HG02938 (cell line): ENCODE data around the gene MSMO1.

Experiments used
- ATAC-seq: cut with Tn5 transposase; IDR thresholded peaks from one replicate; pipeline ENCODE4 v1.9.1; 2021; ENCODE audit warnings: mild to moderate bottlenecking, moderate library complexity; ENCODE audit not compliant: unreplicated experiment

The MSMO1 gene

DNA sequence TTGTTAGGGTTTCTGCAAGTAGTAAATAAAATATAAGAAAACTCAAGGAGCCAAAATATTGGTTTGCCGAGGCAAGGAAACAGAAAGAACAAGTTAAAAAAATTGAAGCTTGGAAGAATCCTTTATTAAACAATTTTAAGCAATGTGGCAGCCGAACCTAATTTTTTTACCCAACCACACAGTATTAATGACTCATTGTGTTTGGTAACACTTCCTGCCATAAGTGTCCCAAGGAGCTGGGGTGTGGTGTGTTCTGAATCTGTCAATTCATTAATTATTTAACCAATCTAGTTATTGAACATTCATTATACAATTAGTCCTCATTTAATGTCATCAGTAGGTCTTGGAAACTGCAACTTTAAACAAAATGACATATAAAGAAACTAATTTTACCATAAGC is 32.0 kb downstream of the MSMO1 start:
- peak; percentile 44 for ATAC-seq

DNA sequence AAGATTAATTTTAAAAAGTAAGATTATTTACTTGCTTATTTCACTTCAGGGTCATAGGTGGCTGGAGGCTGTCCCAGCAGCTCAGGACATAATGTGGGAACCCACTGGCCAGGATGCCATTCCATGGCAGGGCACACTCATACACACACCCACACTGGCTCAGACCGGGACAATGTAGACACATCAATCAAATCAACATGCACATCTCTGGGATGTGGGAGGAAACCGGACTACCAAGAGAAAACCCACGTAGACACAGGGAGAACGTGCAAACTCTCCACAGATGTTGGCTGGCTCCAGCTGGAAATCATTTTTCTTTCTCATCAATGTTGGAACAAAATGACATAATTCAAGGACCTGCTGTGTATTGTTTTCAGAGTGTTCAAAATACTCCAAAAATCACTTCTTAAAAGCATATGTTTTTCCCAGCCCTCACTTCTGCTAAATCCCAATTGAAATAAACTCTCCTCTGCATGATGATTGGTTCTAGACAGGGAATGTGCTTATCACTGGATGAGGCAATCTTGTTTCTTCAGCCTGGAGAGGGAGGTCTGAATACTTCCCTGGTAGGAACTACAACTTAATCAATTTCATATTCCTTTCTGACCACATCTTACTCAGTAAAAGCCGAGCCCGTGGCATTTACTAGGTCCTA is 32.7 kb downstream of the MSMO1 start:
- ATAC-seq = no peak

DNA sequence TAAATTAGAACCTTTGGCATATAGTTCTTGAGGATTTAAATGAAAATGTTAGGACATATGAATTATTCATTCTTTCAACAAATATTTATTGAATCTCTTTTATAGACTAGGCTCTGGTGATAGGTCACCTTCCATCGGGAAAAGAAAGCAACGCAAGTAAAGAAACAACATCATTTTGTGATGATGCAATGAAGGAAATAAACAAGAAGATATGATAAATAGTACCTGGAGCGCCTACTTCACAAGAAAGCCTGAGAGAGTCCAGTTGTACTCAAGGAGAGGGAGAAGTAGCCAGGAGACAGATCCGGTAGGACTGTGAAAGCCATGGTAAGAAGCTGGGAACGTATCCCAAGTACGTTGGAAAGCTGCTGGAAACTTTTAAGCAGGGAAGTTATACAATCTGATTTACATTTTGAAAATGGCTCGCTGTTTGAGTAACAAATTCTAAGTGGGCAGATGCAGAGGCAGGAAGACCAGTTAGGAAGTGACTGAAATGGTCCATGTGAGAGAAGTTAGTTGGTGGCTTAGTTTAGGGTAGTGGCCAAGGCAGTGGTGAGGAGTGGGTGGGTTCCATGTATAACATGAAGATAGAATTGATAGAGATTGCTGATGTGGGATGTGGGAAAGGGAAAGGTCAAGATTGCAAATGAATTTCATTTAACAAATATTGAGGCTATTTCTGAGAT is 33.7 kb downstream of the MSMO1 start:
- ATAC-seq = no peak

DNA sequence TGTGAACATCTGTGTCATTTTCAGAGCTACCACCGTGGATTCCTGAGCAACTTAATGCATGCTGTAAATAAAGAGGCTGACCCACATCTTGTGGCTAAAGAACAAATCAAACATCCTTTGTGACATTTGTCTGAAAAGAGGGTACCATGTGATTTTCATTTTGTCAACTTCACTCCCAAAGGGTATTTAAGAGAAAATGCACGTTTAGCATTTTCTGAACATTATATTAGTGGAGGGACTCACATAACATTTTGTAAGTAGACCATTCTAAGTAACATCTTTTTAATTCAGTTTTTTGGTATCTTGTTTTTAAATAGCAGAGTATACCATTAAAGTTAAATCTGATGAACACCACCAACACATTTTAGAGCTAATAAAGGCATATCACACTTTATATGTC is 34.3 kb downstream of the MSMO1 start:
- no peak for ATAC-seq

DNA sequence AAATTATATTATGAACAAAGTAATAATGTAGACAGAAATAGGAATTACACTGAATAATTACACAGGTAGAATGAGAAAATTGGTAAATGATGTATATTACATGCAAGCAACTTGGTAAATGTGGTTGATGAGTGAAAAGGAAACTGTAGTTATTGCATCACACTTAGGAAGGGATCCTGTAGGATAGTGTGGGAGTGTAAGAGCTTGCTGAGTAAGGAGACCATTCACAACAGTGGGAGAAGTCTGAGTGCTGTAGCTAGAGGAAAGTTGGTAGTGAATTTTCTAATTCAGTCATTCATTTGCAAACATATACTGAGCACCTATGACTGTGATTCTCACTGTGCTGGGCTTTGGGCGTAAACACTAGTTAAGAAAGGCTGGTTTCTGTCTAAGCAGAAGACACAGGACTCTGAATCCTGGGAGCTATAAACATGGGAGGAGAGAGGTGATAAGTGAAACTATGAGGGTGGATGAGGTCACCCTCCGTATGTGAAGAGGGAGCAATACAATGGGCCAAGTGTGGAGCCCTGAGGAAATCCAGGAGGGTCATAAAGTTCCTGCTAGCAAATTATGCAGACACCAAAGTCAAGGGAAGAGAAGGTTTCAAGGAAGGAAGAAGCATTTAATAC is 37.1 kb downstream of the MSMO1 start:
- no peak for ATAC-seq

DNA sequence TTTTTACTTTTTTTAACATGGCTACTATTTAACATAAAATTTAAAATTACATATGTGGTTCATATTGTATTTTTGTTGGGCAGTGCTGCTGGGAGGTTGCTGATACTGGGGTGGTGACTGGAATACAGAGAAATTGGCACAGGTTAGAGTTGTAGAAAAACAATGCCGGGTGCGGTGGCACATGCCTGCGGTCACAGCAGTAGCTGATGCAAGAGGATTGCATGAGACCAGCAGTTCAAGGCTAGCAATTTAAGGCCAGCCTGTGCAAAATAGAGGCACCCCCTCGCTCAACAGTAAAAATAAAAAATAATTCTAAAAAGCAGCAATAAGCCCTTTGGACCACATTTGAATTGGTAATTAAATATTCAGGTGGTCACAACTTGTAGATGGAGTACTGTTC is 39.6 kb downstream of the MSMO1 start:
- no peak for ATAC-seq

DNA sequence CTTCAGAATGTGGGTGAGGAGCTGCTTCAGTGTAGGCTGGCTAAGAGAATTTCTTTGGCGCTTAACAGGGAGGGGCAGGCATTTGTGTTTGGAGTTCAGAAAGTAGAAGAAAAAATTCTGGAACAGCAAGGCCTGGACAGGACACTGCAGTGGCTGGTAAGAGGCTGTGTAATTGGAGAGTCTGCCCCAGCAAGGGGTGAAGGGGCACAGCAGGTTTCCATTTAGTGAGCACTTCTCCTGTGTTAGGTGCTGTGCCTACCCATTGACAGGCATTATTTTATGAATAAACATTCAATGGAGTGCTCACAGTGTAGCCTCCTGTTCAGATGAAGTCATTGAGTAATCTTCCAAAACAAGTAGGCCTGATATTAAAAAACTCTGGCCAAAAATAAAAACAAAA is 40.6 kb downstream of the MSMO1 start:
- ATAC-seq = no peak

DNA sequence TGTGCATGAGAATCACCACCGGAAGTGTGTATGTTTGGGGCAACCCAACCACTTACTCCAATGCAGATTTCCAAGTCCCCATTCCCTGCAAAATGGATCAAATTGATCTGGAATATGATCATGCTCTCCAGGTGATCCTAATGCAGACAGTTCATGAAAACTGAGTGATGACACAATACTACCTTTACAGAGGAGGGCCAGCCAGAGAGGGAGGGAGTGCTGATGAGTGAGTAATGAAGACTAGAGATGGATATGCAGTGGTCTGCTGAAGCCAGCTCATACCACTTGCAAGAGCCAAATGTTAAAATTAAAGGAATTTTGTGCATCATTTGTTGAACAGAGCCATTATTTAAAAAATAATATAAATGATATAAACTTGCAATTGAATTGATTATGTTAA is 41.1 kb downstream of the MSMO1 start:
- no peak for ATAC-seq

DNA sequence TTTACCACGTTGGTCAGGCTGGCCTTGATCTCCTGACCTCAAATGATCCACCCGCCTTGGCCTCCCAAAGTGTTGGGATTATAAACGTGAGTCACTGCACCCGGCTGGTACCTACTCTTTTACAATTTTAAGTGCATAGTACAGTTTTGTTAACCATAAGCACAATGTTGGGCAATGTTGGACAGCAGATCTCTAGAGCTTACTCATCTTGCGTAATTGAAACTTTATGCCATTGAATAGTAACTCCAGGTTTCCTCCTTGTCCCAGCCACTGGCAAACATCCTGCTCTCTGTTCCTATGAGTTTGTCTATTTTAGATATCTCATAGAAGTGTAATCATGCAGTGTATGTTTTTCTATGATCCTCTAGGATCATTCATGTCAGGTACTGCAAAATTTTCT is 42.1 kb downstream of the MSMO1 start:
- ATAC-seq = no peak

DNA sequence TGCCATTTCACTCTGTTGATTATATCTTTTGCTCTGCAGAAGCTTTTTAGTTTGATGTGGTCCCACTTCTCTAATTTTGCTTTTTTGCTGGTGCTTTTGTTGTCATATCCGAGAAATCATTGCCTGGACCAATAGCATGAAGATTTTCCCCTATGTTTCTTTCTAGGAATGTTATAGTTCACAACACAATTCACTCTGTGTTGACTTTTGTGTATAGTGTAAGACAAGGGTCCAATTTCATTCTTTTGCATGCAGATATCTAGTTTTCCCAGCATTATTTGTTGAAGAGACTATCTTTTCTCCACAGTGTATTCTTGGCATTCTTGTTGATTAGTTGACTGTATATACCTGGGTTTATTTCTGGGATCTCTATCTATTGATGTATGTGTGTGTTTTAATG is 43.1 kb downstream of the MSMO1 start:
- ATAC-seq = no peak

DNA sequence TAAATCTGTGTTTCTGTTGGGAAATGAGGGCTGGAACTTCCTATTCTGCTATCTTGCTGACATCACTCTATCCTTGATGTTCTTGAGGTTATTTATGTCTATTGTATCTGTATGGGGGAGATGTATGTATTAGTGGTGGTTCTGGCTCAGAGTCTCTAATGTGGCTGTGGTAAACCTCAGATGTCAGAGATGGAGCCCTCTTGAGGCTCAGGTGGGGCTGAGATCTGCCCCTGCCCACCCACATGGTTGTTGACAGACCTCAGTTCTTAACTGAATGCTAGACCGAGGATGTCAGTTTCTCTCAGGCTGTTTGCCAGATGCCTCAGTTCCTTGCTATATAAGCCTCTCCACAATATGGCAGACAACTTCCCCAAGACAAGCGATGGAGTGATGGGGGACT is 48.0 kb downstream of the MSMO1 start:
- no peak for ATAC-seq

DNA sequence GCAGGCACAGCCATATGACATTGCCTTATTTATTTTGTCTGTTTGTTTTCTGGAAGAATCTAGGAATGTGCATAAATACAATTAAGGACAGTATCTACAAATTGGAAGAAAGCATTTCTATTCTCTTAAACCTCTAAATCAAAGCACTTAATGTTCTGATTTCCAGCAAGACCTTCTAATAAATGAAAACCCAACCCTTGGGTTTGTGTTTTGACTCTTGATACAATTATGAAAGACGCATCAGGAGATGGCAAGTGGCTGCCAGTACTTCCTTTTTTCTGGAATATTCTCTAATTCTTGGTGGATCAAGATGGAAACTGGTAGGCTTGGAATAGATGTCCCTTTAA is 50.9 kb downstream of the MSMO1 start:
- ATAC-seq = no peak

DNA sequence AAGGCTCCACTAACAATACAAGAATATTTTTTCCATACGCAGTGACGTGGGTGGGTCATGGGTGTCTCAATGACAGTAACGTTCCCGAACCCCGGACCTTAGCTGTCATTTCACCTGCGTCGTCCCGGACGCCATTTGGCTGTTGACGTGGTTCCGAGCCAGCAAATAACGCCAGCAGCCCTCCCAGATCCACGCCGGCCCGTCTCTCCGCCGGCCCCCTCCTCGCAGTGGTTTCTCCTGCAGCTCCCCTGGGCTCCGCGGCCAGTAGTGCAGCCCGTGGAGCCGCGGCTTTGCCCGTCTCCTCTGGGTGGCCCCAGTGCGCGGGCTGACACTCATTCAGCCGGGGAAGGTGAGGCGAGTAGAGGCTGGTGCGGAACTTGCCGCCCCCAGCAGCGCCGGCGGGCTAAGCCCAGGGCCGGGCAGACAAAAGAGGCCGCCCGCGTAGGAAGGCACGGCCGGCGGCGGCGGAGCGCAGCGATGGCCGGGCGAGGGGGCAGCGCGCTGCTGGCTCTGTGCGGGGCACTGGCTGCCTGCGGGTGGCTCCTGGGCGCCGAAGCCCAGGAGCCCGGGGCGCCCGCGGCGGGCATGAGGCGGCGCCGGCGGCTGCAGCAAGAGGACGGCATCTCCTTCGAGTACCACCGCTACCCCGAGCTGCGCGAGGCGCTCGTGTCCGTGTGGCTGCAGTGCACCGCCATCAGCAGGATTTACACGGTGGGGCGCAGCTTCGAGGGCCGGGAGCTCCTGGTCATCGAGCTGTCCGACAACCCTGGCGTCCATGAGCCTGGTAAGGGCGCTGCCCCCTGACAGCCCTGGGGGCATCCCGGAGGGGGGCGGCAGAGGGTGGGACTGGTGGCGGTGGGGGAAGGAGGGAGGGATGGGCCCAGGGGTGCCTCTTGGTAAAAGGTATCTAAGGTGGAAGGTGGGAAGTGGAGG is 51.5 kb downstream of the MSMO1 start, which contains the start of gene CPE:
Gene CPE, plus strand, starts transcription at position 264 of the 933 bp plus-strand sequence. Its CDS starts 214 bp downstream, at position 478.
- ATAC-seq = peak; percentile 95

DNA sequence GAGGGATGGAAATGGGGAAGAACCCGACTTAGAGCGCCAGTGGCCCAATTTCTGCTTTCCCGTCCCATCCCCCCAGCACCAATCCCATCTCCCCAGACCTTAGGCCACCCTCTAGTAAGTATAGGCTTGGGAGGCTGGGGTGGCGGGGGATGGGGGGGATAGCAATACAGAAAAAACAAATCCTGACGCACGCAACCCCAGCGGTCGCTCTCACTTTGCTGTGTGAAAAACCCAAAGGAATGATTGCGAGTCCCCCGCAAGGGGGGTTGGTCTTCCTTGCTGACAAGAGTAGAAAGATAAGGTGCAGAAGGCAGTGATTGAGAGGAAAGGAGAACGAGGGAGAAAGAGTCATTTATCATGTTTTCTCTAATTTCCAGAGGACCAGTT is 52.2 kb downstream of the MSMO1 start:
- no peak for ATAC-seq

DNA sequence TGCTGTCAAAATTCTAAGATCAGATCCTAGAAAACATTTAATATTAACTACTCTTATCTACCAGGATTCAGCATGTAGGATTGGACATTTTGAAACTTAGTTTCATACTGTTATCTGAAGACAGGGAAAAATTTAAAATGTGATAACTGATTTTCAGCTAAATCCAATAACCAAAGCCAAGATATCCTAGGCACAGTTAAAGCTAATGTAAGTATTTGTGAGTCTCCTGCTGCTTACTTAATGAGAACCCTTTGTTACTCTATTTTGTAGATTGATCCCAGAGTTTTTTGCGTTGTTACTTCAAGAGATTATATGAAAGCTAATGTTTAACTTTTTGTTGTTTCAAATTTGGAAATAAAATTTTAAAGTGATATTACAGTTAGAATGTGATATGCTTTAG is 53.3 kb downstream of the MSMO1 start:
- no peak for ATAC-seq

DNA sequence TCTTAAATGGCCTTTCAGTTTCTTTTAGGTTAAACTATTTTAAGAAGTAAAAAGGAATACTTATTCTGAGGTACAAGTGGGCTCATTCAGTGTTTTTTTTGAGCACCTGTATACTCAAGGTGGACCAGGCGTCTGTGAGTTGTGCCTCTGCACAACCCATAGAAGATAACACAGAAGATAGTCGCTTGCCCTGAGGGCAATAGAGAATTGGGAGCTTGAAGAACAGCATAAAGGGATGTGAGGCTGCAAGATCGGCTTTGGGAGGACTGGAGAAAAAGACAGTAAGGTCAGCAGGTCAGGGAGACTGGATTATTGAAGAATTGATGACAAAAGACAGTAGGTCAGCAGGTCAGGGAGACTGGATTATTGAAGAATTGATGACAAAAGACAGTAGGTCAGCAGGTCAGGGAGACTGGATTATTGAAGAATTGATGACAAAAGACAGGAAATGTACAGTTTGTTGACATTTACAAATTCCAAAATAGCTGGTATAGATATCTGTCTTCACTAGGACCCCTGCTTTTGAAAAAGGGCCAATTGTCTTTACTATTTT is 54.4 kb downstream of the MSMO1 start:
- no peak for ATAC-seq

DNA sequence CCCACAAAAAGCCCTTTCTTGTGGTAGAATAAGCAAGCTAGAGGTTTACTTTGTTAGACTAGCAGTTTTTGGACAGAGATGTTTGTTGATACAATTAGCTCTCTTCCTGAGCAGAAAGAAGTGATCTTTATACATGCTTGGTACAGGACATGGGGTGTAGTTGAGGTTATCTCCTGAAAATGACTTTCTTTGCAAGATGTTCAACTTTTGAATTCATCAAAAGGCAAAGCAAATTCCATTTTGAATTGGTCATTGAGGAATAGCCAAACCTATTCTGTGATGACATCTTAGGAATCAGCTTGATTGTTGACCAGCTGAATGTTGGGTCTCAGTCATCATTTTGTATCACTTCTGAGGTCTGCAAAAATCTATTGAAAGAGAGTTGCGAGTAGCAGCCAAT is 55.2 kb downstream of the MSMO1 start:
- no peak for ATAC-seq

DNA sequence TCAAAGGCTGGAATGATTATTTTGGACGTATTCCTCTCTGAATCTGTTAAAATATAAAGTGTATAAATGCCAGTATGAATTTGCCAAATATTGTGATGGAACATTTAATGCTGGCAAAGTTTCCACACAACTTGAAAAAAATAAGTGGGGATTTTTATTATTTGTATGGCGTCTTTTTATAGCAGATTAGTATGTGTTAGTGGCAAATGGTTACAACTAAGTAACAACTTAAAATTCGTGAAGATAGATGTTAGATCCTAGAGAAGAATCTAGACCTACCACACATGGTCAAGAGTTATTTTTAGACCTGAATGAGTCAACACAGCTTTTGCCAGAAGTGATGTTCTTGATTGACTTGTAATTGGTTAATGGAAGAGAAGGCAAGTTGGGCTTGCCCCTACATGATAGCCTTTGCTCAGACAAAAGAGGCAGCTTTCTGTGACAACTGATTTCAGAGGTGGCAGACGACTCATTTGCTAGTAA is 56.2 kb downstream of the MSMO1 start:
- ATAC-seq = no peak

DNA sequence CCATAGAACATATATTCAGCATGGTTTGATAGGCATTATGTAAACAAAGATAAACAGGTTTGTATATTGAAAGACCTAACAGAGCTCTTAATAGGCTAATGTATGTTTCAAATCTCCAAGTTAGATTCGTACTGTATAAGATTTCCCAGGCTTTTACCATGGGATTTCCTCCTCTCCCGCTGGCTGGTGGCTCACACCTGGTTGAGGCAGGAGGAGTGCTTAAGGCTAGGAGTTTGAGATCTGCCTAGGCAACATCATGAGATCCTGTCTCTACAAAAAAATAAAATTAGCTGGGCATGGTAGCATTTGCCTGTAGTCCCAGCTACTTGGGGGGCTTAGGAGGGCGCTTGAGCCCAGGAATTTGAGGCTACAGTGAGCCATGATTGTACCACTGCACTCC is 56.7 kb downstream of the MSMO1 start:
- no peak for ATAC-seq

DNA sequence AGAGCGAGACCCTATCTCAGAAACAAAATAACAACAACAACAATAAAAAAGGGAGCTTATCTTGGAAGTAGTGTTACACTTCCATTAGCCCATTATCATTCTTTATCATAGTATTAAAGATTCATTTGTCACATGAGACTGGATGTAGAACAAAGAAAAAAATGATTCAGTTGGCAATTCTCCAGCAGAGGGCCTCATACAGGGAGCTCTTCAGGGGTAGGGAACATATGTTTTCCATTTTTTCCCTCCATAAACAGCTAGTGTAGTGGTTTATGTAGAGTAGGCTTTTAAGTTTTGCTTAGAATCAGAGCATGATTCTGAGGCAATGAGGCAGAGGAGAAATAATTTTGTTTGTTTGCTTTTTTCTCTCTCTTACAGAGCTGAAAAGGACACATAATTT is 57.1 kb downstream of the MSMO1 start:
- no peak for ATAC-seq

DNA sequence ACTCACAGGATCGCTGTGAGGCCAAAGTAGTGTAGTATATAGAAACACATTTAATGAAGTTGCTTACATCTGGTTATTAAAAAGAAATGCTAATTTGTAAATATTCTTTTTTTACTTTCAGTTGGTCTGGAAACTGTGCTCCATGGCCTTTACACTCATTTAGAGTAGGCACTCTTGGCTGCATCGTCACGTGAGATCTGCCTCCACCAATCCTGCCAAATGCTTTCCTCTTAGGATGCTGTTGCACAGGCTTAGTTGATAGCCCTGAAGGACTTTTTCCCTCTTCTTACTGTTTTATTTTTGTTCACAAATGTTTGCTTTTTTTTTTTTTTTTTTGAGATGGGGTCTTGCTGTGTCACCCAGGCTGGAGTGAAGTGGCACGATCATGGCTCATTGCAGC is 57.7 kb downstream of the MSMO1 start:
- no peak for ATAC-seq
